ENCODE results near the gene ABLIM2.

ABLIM2 gene

DNA sequence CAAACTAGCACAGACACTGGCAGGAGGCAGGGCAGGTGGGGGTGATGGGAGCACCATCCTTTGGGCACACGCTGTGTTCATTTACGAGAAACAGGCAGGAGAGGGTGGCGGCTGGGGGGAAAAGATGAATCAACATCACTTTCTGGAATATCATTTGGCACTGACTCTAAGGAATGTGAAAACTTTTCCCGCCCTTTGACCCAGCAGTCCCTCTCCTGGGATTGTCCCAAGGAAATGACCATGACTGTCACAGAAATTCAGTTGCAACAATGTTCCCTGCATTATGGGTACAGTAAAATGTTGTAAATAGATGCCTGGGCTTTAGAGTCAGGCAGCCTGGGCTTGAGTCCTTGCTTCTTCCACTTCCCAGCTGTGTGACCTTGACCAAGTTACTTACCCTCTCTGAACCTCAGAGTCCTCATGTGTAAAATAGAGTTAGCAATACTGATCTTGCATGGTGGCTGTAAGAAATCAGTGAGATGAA, 58.6 kb downstream of the ABLIM2 start:
- no peak for DNase-seq

DNA sequence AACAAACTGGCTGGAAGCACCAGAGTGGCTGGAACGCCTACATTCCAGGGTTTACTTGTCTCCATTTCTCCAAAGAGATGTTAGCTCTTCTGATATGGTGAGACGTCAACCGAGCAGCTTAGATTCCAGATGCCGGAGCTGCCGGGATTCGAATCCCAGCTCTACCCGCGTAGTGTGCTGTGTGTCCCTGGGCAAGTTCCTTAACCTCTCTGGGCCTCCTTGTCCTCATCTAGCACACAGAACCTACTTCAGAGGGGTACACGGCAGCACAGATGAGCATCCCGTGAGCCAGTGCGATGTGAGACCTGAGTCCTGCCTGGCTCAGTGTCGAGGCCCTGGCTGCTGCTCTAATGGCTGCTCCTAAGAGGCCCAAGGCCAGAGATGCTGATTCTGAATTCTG, 60.1 kb downstream of the ABLIM2 start:
- no peak for DNase-seq

DNA sequence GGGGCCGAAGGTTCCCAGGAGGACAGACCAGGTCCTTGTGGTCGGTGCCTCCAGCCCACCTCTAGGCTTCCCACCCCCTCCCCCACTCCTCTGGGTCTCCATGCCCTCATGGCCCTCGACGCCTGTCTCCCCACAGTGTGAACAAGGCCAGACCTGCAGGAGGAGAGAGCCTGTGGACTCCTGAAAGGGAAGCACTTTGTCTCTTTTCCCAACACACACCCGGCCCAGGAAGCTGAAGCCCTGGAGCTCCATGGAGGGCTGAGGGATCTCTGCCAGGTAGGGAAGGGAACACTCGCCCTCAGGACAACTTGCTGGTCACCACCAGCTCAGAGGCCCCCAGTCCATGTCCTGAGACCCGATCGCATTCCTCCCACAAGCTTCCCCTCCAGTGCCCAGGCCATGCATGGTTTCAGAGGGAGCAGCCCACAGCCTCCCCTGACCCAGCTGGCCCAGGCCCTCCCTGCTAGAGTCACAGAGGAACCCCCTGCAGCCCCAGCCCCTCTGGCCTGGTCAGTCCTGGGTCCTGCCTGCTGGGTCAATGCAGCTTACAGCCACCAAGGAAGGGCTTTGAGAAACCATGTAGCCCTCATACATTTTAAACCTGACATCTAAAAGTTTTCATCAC, 60.8 kb downstream of the ABLIM2 start:
- no peak for DNase-seq

DNA sequence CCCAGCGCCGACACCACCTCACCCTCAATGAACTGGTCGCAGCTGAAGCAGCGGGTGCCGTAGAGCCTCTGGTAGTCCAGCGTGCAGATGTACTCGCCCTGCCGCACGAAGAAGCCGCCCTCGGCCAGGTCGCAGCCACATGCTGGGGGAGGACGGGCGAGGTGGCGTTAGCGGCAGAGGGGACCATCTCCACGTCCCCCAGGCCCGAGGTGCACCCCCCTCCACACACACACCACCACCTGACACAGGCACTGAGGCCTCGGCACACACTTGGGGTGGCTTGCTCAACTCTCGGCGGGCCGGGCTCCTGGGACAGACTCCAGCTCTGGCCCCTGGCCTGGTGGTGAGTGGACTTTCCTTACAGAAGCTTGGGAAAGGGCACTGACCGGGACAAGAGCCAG, 61.5 kb downstream of the ABLIM2 start:
- DNase-seq: no peak

DNA sequence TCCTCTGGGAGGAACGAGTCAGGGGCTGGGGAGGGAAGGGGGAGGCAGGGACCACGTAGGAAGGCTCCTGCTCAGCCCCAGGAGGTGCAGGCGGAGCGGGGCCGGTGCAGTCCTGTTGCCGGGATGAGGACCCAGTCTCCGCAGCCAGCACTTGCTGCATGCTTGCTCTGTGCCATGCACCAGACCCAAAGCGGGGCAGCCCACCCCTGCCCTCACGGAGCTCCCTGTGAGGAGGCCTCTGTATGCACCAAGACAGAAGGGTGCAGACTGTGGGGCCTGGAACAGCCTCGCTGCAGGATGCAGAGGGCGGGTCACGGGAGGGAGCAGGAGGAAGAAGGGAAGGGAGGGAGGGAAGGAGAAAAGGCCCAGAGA, 61.9 kb downstream of the ABLIM2 start:
- DNase-seq: no peak

DNA sequence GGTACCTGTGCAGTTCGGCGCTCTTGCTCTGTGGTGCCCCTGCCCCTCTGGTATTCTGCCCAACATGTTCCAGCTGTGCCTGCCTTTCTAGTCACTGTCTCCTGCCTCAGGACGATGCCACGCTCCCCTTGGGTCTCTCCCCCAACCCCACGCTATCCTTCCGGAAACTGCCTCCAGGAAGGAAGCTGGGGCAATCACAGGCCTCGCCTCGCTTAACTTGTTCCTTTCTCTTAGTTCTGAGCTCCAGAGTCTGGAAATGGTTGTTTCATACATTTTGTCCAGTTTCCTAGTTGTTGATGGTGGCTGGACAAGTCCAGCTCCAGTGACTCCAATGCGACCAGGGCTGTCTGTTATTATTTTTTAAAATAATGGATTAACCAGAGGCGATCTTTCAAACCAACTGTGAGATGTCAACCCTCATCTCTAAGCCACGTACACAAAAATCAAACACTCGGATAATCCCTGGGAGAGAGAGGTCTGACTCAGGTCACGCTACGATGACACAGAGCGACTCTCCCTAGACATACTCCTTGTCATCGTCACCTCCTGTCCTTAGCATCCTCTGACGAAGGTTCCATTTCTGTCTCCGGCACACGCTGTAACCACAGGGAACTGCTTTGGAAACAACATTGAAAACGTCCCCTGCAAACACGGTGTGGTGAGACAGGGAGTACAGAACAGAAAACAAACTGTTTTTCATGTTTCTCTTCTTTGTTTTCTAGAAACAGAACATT, 62.5 kb downstream of the ABLIM2 start:
- DNase-seq: no peak

DNA sequence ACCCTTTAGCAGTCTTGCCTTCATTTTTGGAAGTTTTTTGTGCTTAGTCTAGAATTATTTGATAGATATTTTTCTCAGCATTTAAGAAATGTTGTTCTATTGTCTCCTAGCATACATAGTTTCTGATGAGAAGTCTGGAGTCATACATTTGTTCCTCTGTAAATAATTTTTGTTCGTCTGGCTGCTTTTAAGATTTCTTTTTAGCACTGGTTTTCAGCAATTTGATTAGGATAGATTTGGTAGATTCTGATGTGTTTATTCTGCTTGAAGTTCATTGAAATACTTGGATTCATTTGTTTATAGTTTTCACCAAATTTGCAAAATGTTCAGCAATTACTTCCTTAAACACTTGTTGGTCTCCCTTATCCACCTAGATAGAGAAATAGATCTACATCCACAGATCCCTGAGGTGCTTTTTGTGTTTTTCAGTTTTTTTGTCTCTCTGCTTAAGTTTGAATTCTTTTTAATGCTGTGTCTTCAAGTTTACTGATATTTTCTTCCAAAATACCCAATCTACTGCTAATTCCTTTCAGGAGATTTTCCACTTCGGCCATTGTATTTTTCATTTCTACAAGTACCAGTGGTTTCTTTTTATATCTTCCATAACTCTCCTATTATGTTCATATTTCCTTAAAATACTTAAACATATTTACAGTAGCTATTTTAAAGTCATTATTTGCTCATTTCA, 64.9 kb downstream of the ABLIM2 start:
- no peak for DNase-seq

DNA sequence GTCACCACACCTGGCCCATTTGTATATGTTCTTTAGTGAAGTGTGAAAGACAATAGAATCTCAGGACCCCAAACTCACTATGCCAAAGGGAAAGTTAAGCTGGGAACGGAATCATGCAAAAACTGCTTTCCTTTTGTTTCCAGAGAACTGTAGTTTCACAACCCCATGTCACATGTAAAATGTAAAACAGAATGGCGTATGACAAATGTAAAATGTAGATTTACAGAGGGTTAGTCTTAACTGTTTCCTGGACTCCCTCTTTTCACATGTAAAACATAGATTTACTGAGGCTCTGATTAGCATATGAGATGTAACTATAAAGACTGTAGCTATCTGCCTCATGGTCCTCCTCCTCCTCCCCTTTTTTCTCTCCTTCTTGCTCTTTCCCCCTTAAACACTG, 66.3 kb downstream of the ABLIM2 start:
- DNase-seq: no peak

DNA sequence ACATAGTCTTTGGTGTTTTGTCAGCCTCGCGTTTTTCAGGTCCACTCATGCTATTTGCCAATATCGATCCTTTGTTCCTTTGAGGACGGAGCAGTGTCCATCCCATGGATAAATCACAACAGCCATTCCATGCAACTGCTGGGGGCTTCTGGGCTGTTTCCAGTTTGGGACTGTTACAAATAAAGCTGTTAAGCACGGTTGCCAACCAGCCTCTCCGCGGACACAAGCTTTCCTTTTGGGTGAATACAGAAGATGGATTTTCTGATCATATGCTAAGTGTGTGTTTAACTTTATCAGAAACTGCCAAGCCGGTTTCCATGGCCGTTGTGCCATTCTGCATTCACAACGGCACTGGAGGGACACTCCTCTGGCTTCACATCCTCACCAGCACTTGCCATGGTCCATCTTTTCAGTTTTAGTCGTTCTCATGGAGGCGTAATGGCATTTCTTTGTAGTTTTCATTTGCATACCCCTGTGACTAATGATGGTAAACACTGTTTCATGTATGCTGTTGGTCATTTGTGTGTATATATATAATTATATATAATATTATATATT, 67.8 kb downstream of the ABLIM2 start:
- no peak for DNase-seq

DNA sequence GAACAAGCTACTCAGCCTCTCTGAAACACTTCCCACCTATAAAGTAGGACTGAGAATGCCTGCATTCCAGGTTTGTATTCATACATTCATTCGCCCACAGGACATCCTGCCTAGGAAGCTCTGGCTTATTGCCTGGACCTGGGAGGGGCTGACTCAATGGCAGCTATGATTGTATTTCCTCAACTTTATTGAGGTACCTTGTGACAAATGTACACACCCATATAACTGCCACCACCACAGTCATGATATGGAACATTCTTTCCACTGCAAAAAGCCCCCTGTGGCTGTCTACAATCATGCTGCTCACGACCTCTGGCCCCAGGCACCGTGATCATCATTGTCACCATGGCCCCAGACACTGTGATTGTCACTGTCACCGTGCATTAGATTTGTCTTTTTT, 68.3 kb downstream of the ABLIM2 start:
- DNase-seq: no peak

DNA sequence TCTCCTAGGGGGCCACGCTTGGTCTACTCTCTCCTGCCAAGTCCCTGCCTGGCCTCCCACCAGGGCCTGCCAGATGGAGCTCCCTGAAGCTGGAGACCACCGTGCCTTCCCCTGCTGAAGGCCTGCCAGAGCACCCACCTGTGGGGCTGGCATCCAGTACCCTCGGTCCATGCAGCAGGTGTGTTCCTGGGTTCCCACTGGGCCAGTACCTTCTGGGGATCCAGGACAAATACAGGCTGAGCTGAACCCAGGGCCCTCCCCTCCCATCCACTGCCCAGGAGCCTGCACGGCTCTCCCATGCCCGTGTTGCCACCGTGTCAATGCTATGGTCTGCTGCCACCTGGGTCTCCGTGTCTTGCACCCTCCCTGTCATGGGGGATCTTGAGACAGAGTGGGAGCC, 68.8 kb downstream of the ABLIM2 start:
- no peak for DNase-seq

DNA sequence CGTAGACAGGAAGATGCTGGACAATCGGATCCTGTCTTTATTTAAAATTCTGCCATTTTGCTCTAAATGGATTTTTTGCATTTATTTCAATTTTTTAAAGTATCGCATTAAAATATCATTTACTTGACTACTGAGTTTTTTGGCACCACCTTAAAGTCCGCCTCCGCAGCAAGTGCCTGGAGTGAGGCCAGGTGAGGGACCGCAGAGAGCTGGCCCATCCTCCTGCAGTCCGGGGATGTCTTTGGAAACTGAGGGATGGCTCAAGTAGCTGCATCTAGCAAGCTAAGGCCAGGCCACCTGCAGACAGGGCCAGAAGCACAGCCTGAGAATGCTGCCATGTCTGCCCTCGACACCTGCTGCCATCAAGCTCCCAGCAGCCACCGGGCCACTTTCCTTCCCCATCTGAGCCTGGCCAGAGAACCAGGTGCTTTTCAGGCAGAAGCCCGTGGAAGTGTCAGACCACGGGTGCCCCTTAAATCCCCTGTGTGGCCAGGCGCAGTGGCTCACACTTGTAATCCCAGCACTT, 69.6 kb downstream of the ABLIM2 start:
- no peak for DNase-seq

DNA sequence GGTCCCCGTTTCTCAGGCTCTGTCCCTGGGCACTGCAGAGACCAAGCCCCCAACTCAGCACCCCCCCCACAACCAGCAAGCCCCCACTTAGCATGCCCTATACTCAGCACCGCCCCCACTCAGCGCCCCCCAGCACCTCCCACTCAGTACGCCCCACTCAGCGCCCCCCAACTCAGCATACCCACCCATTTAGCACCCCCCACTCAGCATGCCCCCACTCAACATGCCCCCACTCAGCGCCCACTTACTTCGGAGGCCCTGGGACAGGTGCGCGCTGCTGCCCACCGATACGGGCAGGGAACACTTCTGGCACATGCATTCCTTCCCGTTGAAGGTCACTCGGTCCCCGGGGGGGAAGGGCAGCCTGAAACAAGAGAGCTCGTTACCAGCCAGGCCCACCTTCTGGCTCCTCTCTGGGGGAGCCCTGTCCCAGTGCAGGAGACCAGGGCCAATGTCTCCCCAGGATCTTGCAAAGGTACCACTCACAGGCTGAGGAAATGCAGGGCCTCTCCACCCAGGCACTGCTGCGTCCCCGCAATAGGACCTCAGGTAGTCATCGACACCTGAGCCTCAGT, 70.6 kb downstream of the ABLIM2 start:
- no peak for DNase-seq

DNA sequence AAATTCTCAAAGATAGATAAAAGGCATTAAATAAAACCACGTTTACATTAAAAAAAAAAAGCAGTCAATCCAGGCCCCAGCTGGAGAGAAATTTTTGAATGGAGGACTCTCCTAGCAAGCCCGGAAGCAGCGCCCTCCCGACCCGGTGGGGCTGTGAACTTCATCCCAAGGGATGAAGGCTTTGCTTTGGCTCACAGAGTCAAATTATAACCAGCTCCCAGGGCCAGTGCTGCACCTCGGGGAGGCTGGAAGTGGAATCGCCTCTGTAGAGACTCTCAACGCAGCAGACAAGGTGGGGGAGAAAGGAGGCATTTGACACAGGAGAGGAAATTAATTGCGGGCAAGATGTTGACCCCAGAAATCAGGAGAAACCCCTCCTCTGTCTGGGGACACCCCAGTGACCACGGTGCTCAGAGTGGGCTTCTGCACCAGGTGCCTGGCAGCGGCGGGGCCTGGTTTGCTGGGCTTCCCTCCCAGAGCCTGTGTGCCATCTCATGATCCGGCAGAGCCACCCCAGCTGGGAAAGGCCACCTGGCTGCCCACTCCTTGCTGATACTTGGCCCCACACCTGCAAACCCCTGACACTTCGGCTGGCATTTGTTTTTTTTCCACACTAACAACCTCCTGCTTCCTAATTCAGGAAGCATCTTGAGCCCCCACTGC, 71.7 kb downstream of the ABLIM2 start:
- DNase-seq: no peak

DNA sequence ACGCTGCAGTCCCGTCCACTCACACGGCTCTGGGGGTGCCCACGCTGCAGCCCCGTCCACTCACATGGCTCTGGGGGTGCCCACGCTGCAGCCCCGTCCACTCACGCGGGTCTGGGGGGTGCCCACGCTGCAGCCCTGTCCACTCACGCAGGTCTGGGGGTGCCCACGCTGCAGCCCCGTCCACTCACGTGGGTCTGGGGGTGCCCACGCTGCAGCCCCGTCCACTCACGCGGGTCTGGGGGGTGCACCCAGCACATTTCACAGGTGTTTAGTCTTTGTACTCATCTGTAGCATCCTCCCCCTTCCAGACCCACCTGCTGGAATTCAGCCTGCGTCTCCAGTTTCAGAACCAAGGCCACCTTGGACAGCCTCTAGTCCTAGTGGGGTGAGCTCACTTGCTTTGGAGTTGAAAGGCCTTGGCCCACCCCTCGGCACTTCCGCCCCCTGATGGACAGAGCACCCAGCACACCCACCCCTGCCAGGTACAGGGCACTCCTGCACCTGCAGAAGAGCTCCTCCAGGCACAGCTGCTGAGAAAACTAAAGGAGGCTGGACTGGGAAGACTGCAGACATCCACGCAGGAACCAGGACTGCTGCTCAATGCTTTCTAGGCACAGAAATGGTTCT, 73.0 kb downstream of the ABLIM2 start:
- no peak for DNase-seq

DNA sequence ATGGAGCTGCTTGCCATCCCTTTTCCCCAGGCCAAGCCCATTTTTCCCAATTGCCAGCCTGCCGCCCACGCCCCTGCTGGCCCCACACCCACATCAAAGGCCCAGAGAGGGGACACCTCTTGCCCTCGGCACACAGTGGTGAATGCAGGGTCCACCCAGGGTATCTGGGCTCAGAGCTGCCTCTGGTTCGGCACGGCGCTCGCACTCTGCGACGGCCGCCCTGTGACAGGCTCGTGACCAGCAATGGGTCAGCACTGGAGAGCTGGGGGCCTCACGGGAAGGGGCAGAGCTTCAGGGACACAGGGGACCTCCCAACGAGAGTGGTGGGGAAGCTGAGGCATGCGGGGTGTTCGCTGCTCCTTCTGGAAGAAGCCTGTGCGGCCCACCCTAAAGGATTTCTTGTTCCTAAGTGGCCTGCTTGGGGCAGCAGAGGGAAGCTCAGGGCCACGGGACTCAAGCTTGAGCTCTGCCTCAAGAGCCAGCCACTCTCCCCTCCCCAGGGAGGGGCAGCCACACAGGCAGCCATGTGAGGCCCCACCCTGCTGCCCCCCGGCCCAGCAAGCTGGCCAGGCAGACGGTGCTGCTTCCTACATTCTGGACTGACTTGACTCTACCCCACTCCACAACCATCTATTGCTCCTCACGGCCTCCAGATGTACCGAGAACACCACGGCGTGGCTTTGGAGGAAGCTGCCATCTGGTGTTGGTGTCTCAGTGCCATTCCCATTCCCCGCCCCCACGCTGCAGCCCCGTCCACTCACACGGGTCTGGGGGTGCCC, 73.7 kb downstream of the ABLIM2 start:
- DNase-seq: no peak

DNA sequence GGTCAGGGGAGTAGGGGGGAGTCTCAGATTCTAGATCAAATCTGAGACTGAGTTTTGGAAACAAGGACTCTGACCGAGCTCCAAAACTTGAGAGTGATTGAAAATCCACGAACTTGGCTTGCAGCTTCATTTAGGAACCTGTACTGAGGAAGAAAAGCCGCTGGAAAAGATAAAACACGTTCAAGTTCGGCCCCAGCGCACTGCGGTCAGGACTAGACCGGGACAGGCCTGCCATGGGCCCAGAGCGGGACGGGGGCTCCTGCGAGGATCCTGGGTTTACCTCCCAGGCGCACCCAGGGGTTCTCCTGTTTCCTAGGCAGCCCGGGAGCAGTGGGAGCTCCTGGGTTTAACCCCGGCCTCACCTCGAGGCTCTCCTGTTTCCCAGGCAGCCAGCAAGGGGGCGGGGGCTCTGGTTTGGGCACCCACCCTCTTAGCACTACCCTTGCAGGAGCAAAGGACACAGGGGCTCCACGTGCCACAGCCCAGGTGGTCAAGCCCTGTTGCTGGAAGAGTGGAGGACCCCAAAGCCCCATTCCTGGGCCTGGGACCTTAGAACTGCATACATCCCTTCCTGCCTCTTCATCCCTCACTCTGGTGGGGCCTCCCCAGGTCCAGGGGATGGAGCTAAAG, 74.5 kb downstream of the ABLIM2 start:
- no peak for DNase-seq

DNA sequence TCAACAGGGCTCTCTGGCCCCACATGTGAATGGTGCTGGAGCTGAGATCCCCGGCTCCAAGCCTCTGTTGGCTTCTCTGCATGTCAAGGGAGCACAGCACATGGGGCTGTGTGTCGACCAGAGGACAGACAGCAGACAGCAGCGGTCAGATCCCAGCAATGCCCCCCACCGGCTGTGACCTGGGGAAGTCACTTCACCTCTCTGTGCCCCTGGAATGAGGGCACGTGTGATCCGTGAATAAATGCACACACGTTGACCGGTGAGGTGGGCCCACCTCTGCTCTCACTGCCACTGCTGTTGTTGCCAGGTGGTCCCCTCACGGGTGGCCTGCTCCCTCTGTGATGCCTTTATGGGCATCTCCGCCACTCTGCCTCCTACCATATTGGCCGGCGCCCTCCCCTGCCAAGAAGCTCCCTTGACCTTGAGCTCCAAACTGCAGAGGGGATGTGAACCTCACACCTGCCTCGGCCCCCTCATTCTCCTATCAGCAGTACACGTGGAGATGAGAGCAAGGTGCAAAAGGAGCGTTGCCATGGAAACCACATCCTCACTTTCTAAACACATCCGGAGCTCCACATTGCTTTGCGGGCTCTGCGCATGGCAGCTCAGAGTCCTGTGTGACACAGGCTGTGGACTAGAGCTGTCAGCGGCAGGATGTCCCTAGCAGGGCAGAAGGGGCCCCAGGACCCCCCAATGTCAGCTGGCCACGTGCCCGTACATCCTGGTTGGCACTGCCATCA, 75.4 kb downstream of the ABLIM2 start:
- DNase-seq: no peak

DNA sequence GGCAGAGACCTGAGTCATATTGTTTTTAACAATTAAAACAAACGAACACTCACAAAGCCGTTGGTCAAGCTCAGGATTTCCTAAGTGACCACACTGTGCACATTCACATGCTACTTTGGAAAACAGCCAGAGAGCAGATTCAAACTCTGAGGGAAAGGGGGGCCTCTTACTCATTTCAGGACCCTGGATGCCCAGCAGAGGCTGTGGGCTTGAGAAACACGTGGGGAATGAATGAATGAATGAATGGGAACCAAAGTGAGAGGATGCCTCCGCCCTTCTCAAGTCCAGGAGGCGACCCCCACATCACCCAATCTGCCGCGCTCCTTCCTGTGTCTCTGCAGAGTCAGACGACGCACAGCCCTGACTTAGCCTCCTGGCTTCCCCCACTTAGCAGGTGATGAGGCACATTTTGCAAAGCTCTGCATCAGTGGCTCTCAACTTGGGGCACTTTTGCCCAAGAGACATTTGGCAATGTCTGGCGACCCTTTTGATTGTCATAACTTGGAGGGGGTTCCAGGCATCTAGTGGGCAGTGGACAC, 76.0 kb downstream of the ABLIM2 start:
- DNase-seq: no peak
